ENCODE data around the gene SLCO1C1.

SLCO1C1 gene

DNA sequence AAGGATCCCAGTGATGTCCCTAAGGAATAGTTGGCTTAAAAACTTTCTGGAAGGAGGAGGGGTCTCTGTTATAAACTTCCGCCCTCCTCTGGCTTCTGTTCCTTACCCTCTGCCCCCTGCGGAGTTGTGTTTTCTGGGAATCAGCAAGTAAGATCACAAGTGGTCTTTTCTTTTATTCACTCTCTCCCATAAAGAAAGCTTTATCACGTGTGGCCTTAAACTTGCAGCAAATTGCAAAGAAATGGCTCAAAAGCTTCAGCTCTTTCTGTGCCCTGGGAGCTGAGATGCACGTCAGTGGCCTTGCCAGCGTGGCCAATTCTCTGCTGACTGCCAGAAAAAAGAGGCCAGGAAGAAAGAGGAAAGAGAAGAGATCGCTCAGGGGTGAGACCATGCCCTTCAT lies at the start of gene SLCO1C1:
Gene SLCO1C1 (plus strand): TSS at position 101 of the 400 bp plus-strand sequence. CDS start 4,245 bp downstream, outside the sequence.
- POLR2A ChIA-PET, result no interaction called here

DNA sequence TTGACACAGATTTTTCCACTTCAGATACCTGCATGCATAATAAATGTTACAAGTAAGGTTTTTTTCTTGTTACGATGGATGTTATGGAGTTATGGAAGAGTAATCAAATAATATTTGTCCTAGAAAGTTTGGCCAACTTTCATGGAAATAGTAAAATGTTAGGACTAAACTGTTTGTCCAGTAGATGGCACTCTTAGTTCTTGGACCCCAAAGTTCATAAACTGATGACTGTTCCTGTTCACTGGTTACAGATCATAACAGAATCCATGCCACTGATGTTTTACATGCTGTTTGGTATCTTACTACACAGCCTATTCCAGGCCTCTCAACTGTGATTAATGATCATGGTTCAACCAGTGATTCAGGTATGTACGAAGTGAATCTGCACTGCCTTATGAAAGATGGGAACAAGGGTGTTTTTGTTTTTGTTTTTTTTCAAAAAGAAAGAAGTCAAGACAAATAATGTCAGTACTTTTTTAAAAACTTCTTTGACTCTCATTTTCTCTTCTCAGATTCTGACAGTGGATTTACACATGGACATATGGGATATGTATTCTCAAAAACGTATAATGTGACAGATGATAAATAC lies 48.8 kb upstream of the SLCO1C1 start:
- no peaks in the 10 kb centered on the region for H3K9me3 ChIP-seq (ENCODE audit: control insufficient read depth, insufficient read depth, low read depth, low read length)
- ChIA-PET POLR2A (no interaction called here), CTCF (interaction anchor here (0.7 kb wide), 1 partner anchor 12 kb away, joined by 3 read pairs; no protein-coding TSS in a partner anchor)
- no peaks in the 10 kb centered on the region for H3K4me1 ChIP-seq (ENCODE audit: control insufficient read depth, insufficient read depth, low read length)
- TF ChIP-seq ZNF555 (tag by site-specific recombination; conservative IDR thresholded peaks at IDR 0.05) (no peak), ZNF596 (tag by site-specific recombination; IDR thresholded peaks at IDR 0.05) (no peak), ZNF184 (tag by site-specific recombination; IDR thresholded peaks at IDR 0.05) (no peak), ZNF660 (tag by site-specific recombination; IDR thresholded peaks at IDR 0.05) (peak; percentile 86), ZNF2 (tag by site-specific recombination; IDR thresholded peaks at IDR 0.05) (no peak), WT1 (tag by site-specific recombination; IDR thresholded peaks at IDR 0.05) (no peak), ZNF654 (tag by site-specific recombination; IDR thresholded peaks at IDR 0.05; ENCODE audit: low read depth) (peak; percentile 84), ZNF837 (tag by site-specific recombination; IDR thresholded peaks at IDR 0.05) (no peak), TRIM28 (IDR thresholded peaks at IDR 0.05; ENCODE audit: borderline replicate concordance, low read length) (no peak)
- TF ChIP-seq, protein P1, sequence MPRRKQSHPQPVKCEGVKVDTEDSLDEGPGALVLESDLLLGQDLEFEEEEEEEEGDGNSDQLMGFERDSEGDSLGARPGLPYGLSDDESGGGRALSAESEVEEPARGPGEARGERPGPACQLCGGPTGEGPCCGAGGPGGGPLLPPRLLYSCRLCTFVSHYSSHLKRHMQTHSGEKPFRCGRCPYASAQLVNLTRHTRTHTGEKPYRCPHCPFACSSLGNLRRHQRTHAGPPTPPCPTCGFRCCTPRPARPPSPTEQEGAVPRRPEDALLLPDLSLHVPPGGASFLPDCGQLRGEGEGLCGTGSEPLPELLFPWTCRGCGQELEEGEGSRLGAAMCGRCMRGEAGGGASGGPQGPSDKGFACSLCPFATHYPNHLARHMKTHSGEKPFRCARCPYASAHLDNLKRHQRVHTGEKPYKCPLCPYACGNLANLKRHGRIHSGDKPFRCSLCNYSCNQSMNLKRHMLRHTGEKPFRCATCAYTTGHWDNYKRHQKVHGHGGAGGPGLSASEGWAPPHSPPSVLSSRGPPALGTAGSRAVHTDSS (tag by site-specific recombination; IDR thresholded peaks at IDR 0.05), result no peak
- H3K27ac ChIP-seq (ENCODE audit: extremely low read depth, low read depth, low read length), result no peak overlapping the region
- no peak overlapping the region for H3K4me3 ChIP-seq (ENCODE audit: low read depth, low read length)
- no peaks in the 10 kb centered on the region for H3K36me3 ChIP-seq (ENCODE audit: control insufficient read depth in 2 of 2, insufficient read depth in 1 of 2, low read length in 2 of 2)

More for the DNA sequence above, at the start of gene SLCO1C1:
- no peak for TF ChIP-seq ZNF157 (tag by site-specific recombination; IDR thresholded peaks at IDR 0.05)
- Histone ChIP-seq H3K27ac (ENCODE audit: extremely low read depth, low read depth, low read length) (no peak within 1 kb of the TSS), H3K4me3 (ENCODE audit: low read depth, low read length) (no peak within 1 kb of the TSS), H3K36me3 (ENCODE audit: control insufficient read depth in 2 of 2, insufficient read depth in 1 of 2, low read length in 2 of 2) (no peaks in the 10 kb centered on the region), H3K4me1 (ENCODE audit: control insufficient read depth, insufficient read depth, low read length) (no peaks in the 10 kb centered on the region), H3K9me3 (ENCODE audit: control insufficient read depth, insufficient read depth, low read depth, low read length) (no peaks in the 10 kb centered on the region)
- CTCF ChIA-PET, result no interaction called here

DNA sequence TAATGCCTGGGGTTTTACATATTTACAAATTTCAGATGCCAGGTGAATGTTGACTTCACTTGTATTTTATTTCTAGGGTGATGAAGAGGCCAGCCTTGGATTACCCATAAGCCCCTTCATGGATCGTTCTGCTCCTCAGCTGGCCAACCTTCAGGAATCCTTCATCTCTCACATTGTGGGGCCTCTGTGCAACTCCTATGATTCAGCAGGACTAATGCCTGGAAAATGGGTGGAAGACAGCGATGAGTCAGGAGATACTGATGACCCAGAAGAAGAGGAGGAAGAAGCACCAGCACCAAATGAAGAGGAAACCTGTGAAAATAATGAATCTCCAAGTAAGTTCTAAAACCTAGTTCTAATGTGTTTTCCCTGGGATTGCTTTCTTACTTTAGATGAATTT lies 41.3 kb upstream of the SLCO1C1 start:
- no peak for TF ChIP-seq ZNF280D (tag by site-specific recombination; IDR thresholded peaks at IDR 0.05)
- TF ChIP-seq ZNF112 (tag by site-specific recombination; IDR thresholded peaks at IDR 0.05), result no peak
- TF ChIP-seq ZNF785 (tag by site-specific recombination; IDR thresholded peaks at IDR 0.05), result no peak
- no peak for TF ChIP-seq ZNF830 (tag by site-specific recombination; IDR thresholded peaks at IDR 0.05; ENCODE audit: low read depth)
- no peak for TF ChIP-seq ZNF48 (tag by site-specific recombination; IDR thresholded peaks at IDR 0.05)
- TF ChIP-seq ZSCAN23 (tag by site-specific recombination; IDR thresholded peaks at IDR 0.05), result no peak
- no peak for TF ChIP-seq ELK4 (IDR thresholded peaks at IDR 0.05; ENCODE audit: borderline replicate concordance, low read depth, low read length)
- TF ChIP-seq FEZF1 (tag by site-specific recombination; IDR thresholded peaks at IDR 0.05), result no peak
- TF ChIP-seq ZSCAN30 (tag by site-specific recombination; IDR thresholded peaks at IDR 0.05), result no peak
- TF ChIP-seq ZNF670 (tag by site-specific recombination; IDR thresholded peaks at IDR 0.05; ENCODE audit: low read depth), result no peak
- no peak for TF ChIP-seq MEIS1 (CRISPR knock-in tag; IDR thresholded peaks at IDR 0.05; ENCODE audit: borderline replicate concordance)
- CTCF ChIA-PET, result no interaction called here
- POLR2A ChIA-PET, result interaction anchor here (0.7 kb wide), 1 partner anchor 811 kb away, joined by 8 read pairs; no protein-coding TSS in a partner anchor
- no peak overlapping the region for H3K27ac ChIP-seq (ENCODE audit: extremely low read depth, low read depth, low read length)
- no peaks in the 10 kb centered on the region for H3K36me3 ChIP-seq (ENCODE audit: control insufficient read depth in 2 of 2, insufficient read depth in 1 of 2, low read length in 2 of 2)
- H3K4me3 ChIP-seq (ENCODE audit: low read depth, low read length), result no peak overlapping the region
- no peaks in the 10 kb centered on the region for H3K9me3 ChIP-seq (ENCODE audit: control insufficient read depth, insufficient read depth, low read depth, low read length)
- H3K4me1 ChIP-seq (ENCODE audit: control insufficient read depth, insufficient read depth, low read length), result no peaks in the 10 kb centered on the region
